SK-N-SH (cell line): Measurements from ENCODE around the gene IFNL4. TPM values are rescaled to one million over a fixed set of nuclear protein-coding genes. Genes with fewer than 3 reads are reported as not detected.

Experiments used
- CTCF ChIA-PET: fragments of 300-600, 350-600 bp; formaldehyde crosslinking; extraction: SDS; loops from one replicate; lab custom pipeline; 2021; lab: Yijun Ruan, JAX
- POLR2A ChIA-PET: fragments of 350-600 bp; sonication (Branson Sonifier 250); formaldehyde crosslinking; extraction: SDS; loops from one replicate; lab custom pipeline; 2020; ENCODE audit warnings: antibody characterized with exemption, inconsistent platforms; lab: Yijun Ruan, JAX
- DNase-seq: peaks from one replicate; pipeline ENCODE4 v3.0.0; 2012
- H2AFZ ChIP-seq: fragments of 200-600 bp; sonication (generic); 2 replicates; pipeline ENCODE4 v1.8.1; 2016; ENCODE audit warnings: antibody characterized with exemption, mild to moderate bottlenecking, low read depth
- H3F3A ChIP-seq: fragments of 200-600 bp; sonication (generic); replicated peaks from 2 replicates; pipeline ENCODE3; 2016; ENCODE audit warnings: antibody characterized with exemption, mild to moderate bottlenecking; ENCODE audit not compliant: insufficient read depth
- H3K27ac ChIP-seq, 2 experiments: fragments of 200-500 bp in 1 of 2; fragments of 200-600 bp in 1 of 2; sonication (Bioruptor generic) in 1 of 2; sonication (generic), shearing (Covaris generic) in 1 of 2; 2 replicates each; pipeline versions ENCODE4 v1.5.1 to v1.6.1; 2014 to 2016; ENCODE audit warnings: low read depth in 2 of 2, inconsistent platforms in 1 of 2, low read length in 1 of 2, mild to moderate bottlenecking in 1 of 2, mixed read lengths in 1 of 2
- H3K27me3 ChIP-seq: fragments of 200-600 bp; sonication (generic), shearing (Covaris generic); 2 replicates; pipeline ENCODE4 v1.6.1; 2016; ENCODE audit warnings: mixed run types; ENCODE audit not compliant: insufficient read depth
- H3K36me3 ChIP-seq, 2 experiments: fragments of 200-500 bp in 1 of 2; fragments of 200-600 bp in 1 of 2; sonication (Bioruptor generic) in 1 of 2; sonication (generic) in 1 of 2; replicated peaks in 1 of 2; 2 replicates each; pipeline versions ENCODE3 to v1.5.1; 2014 to 2016; ENCODE audit warnings: low read length in 1 of 2, mild to moderate bottlenecking in 1 of 2; ENCODE audit not compliant: insufficient read depth in 2 of 2, control insufficient read depth in 1 of 2
- H3K4me1 ChIP-seq, 2 experiments: fragments of 200-500 bp in 1 of 2; fragments of 200-600 bp in 1 of 2; sonication (Bioruptor generic) in 1 of 2; sonication (generic), shearing (Covaris generic) in 1 of 2; 2 replicates each; pipeline versions ENCODE4 v1.5.1 to v1.6.1; 2014 to 2016; ENCODE audit warnings: low read depth in 1 of 2, low read length in 1 of 2, mixed run types in 1 of 2; ENCODE audit not compliant: insufficient read depth in 2 of 2, control insufficient read depth in 1 of 2
- H3K4me2 ChIP-seq: fragments of 200-600 bp; sonication (generic), shearing (Covaris generic); 2 replicates; pipeline ENCODE4 v1.6.1; 2017; ENCODE audit warnings: mixed run types
- H3K4me3 ChIP-seq, 2 experiments: fragments of 200-500 bp in 1 of 2; fragments of 200-600 bp in 1 of 2; sonication (Bioruptor generic) in 1 of 2; sonication (generic), shearing (Covaris generic) in 1 of 2; 2 replicates each; pipeline versions ENCODE4 v1.5.1 to v1.8.1; 2014 to 2016; ENCODE audit warnings: low read depth in 2 of 2, inconsistent platforms in 1 of 2, low read length in 1 of 2, mild to moderate bottlenecking in 1 of 2, mixed read lengths in 1 of 2, moderate library complexity in 1 of 2
- H3K79me2 ChIP-seq: fragments of 200-600 bp; sonication (generic); 2 replicates; pipeline ENCODE4 v1.8.1; 2017; ENCODE audit warnings: mild to moderate bottlenecking; ENCODE audit not compliant: insufficient read depth
- H3K9ac ChIP-seq: fragments of 200-600 bp; sonication (generic); 2 replicates; pipeline ENCODE4 v1.6.1; 2017; ENCODE audit warnings: mixed run types
- H3K9me2 ChIP-seq: fragments of 200-600 bp; sonication (generic); 2 replicates; pipeline ENCODE4 v1.6.1; 2017; ENCODE audit warnings: mixed run types
- H3K9me3 ChIP-seq: fragments of 200-600 bp; sonication (generic); 2 replicates; pipeline ENCODE4 v1.6.1; 2017; ENCODE audit warnings: mixed run types, mild to moderate bottlenecking, moderate library complexity
- H4K20me1 ChIP-seq: fragments of 200-600 bp; sonication (generic); 2 replicates; pipeline ENCODE4 v1.6.1; 2017; ENCODE audit warnings: mild to moderate bottlenecking, mixed run types; ENCODE audit not compliant: insufficient read depth
- CTCF ChIP-seq: fragments of 200-600 bp; sonication (generic); IDR thresholded peaks from 2 replicates; pipeline ENCODE4 v1.6.1; 2017; ENCODE audit warnings: antibody characterized with exemption, mild to moderate bottlenecking, moderate library complexity
- EP300 ChIP-seq, 2 experiments: IDR thresholded peaks; 2 replicates each; pipeline versions ENCODE4 v1.4.0 to v1.6.1; 2012; ENCODE audit warnings: borderline replicate concordance in 1 of 2, low read depth in 1 of 2, low read length in 1 of 2
- EZH2phosphoT487 ChIP-seq: fragments of 200-600 bp; sonication (generic); IDR thresholded peaks from 2 replicates; pipeline ENCODE4 v1.6.1; 2017; ENCODE audit warnings: low read depth, mixed run types, mild to moderate bottlenecking, antibody characterized with exemption, moderate library complexity, borderline replicate concordance
- FOXJ3 ChIP-seq: sonication (generic); formaldehyde crosslinking; IDR thresholded peaks from 2 replicates; pipeline ENCODE4 v1.5.1; 2020; ENCODE audit warnings: mild to moderate bottlenecking, missing genetic modification reagents
- GABPA ChIP-seq: IDR thresholded peaks from 2 replicates; pipeline ENCODE4 v1.4.0; 2012; ENCODE audit warnings: low read depth, mild to moderate bottlenecking
- GATA2 ChIP-seq: sonication (generic); formaldehyde crosslinking; IDR thresholded peaks from 2 replicates; pipeline ENCODE4 v1.5.0; 2020; ENCODE audit warnings: mild to moderate bottlenecking, missing genetic modification reagents
- JUND ChIP-seq: IDR thresholded peaks from 2 replicates; pipeline ENCODE4 v1.4.0; 2012
- MAX ChIP-seq: IDR thresholded peaks from 2 replicates; pipeline ENCODE4 v1.4.0; 2012; ENCODE audit warnings: low read depth
- MXI1 ChIP-seq: IDR thresholded peaks from 2 replicates; pipeline ENCODE4 v1.6.1; 2012; ENCODE audit warnings: mild to moderate bottlenecking, low read depth, low read length, improper control_type of control experiment
- NFIC ChIP-seq: IDR thresholded peaks from 2 replicates; pipeline ENCODE4 v1.4.0; 2012; ENCODE audit warnings: borderline replicate concordance
- NRF1 ChIP-seq: IDR thresholded peaks from 2 replicates; pipeline ENCODE4 v1.6.1; 2012; ENCODE audit warnings: low read depth, mild to moderate bottlenecking, low read length
- RCOR1 ChIP-seq: fragments of 150-350 bp; IDR thresholded peaks from 2 replicates; pipeline ENCODE4 v1.6.1; 2017; ENCODE audit warnings: antibody characterized with exemption, low read length
- REST ChIP-seq: IDR thresholded peaks from 2 replicates; pipeline ENCODE4 v1.6.1; 2012; ENCODE audit warnings: mild to moderate bottlenecking, low read depth, low read length, moderate library complexity
- RFX5 ChIP-seq: IDR thresholded peaks from 2 replicates; pipeline ENCODE4 v1.6.1; 2012; ENCODE audit warnings: mild to moderate bottlenecking, improper control_type of control experiment, low read length
- SIN3A ChIP-seq: IDR thresholded peaks from 2 replicates; pipeline ENCODE4 v1.6.1; 2012; ENCODE audit warnings: low read depth, mild to moderate bottlenecking, low read length, moderate library complexity, borderline replicate concordance
- SMC3 ChIP-seq: IDR thresholded peaks from 2 replicates; pipeline ENCODE4 v1.6.1; 2012; ENCODE audit warnings: low read depth, low read length, improper control_type of control experiment
- TEAD4 ChIP-seq: IDR thresholded peaks from 2 replicates; pipeline ENCODE4 v1.4.0; 2012; ENCODE audit warnings: mild to moderate bottlenecking, borderline replicate concordance; ENCODE audit not compliant: insufficient read depth
- USF1 ChIP-seq: IDR thresholded peaks from 2 replicates; pipeline ENCODE4 v1.4.0; 2012; ENCODE audit warnings: low read depth, borderline replicate concordance
- WGBS: methylation state at CpG from one replicate; pipeline ENCODE4 v1.1.6; 2017; ENCODE audit warnings: low lambda C conversion rate; 5-methylcytosine and 5-hydroxymethylcytosine counted together
- polyA plus RNA-seq, 3 experiments: library from polyadenylated mRNA; depleted of rRNA; stranded (reverse); fragments of >200 nt; gene quantifications; 2 replicates each; pipeline ENCODE4 v1.2.3, GENCODE V29; 2012

IFNL4 gene
- polyA plus RNA-seq, 1 of the 3 experiments (the other 2 are of a cell fraction) = not detected

- CTCF ChIA-PET = interaction anchor here (0.9 to 2.1 kb wide), 4 partner anchors 9 to 93 kb away, joined by 4 to 6 read pairs (median 5); no protein-coding TSS in a partner anchor
- no peaks in the 10 kb centered on the region for H3F3A ChIP-seq
- no peak overlapping the region for H3K9ac ChIP-seq
- H2AFZ ChIP-seq = no peak overlapping the region
- peaks cover 36% of the 10 kb centered on the region for H3K27me3 ChIP-seq
- no peak for TF ChIP-seq GABPA
- no peak overlapping the region for H3K4me2 ChIP-seq
- no peaks in the 10 kb centered on the region for H3K9me2 ChIP-seq
- POLR2A ChIA-PET = no interaction called here
- H3K36me3 ChIP-seq = no peaks in the 10 kb centered on the region
- no peaks in the 10 kb centered on the region for H4K20me1 ChIP-seq
- H3K4me1 ChIP-seq = no peaks in the 10 kb centered on the region
- WGBS = 100% methylated on average over 1 of the region's 1 CpG
- H3K79me2 ChIP-seq = no peaks in the 10 kb centered on the region
- H3K9me3 ChIP-seq = no peaks in the 10 kb centered on the region
- DNase-seq = no peak
- H3K4me3 ChIP-seq = no peak overlapping the region
- H3K27ac ChIP-seq = no peak overlapping the region
Measured at GRCh38 chr19:39202998-39203355, 45.7 kb downstream of the IFNL4 start.

GRCh38 chr19:39200803-39201115 is 47.9 kb downstream of the IFNL4 start:
- POLR2A ChIA-PET = no interaction called here
- Histone ChIP-seq H3K9ac (no peak overlapping the region), H3K4me2 (no peak overlapping the region), H3K9me2 (no peaks in the 10 kb centered on the region), H3K4me3 (no peak overlapping the region), H3F3A (no peaks in the 10 kb centered on the region), H3K79me2 (no peaks in the 10 kb centered on the region), H3K4me1 (peaks cover 0 to 3% of the 10 kb centered on the region in 2 experiments; a peak in 1 of 4 replicates), H4K20me1 (no peaks in the 10 kb centered on the region), H3K9me3 (no peaks in the 10 kb centered on the region), H3K27me3 (peaks cover 54% of the 10 kb centered on the region), H3K27ac (no peak overlapping the region), H2AFZ (no peak overlapping the region), H3K36me3 (no peaks in the 10 kb centered on the region)
- 83% methylated on average over 3 of the region's 3 CpGs for WGBS
- CTCF ChIA-PET = interaction anchor here (1.8 kb wide), 1 partner anchor 79 kb away, joined by 9 read pairs; no protein-coding TSS in a partner anchor
- TF ChIP-seq CTCF (no peak), MXI1 (no peak), SIN3A (no peak), EP300 (IDR thresholded peaks at IDR 0.05; ENCODE audit: borderline replicate concordance in 1 of 2, low read depth in 1 of 2, low read length in 1 of 2) (no peak), NFIC (no peak), GATA2 (CRISPR knock-in tag) (no peak), RFX5 (no peak), SMC3 (no peak), JUND (no peak), TEAD4 (no peak), MAX (no peak), GABPA (no peak), NRF1 (no peak), REST (no peak), EZH2phosphoT487 (no peak), RCOR1 (no peak), USF1 (no peak), FOXJ3 (no peak)
- no peak for DNase-seq
